Measurements from ENCODE around the gene VWA8.
A peak's percentile ranks its signal among the peaks of the same experiment; 100 is the strongest.

The VWA8 gene

GRCh38 chr13:41716236-41716635 is 244.7 kb downstream of the VWA8 start:
- ChIA-PET CTCF (no interaction called here), POLR2A (no interaction called here)
- Histone ChIP-seq H3K27ac (ENCODE audit: insufficient read depth in 1 of 2, low read depth in 1 of 2, low read length in 2 of 2, poor library complexity in 1 of 2, severe bottlenecking in 2 of 2) (no peak overlapping the region), H3K9me3 (ENCODE audit: control extremely low read depth in 1 of 5, control insufficient read depth in 4 of 5, insufficient read depth in 2 of 5, low read depth in 1 of 5, low read length in 4 of 5) (no peaks in the 10 kb centered on the region), H3K4me3 (ENCODE audit: control insufficient read depth in 1 of 7, extremely low read depth in 1 of 7, insufficient read depth in 4 of 7, low read depth in 2 of 7, low read length in 6 of 7) (no peak overlapping the region), H3K4me1 (ENCODE audit: control extremely low read depth in 1 of 4, control insufficient read depth in 4 of 4, insufficient read depth in 4 of 4, low read length in 3 of 4) (no peaks in the 10 kb centered on the region), H3K27me3 (replicated peaks in 2 of 5; ENCODE audit: control insufficient read depth in 4 of 5, insufficient read depth in 5 of 5, low read length in 4 of 5) (no peaks in the 10 kb centered on the region), H3K36me3 (ENCODE audit: control insufficient read depth in 4 of 4, insufficient read depth in 4 of 4, low read length in 3 of 4) (peaks cover under 1 to 10% (median 7%) of the 10 kb centered on the region in 4 experiments)
- WGBS (ENCODE audit: insufficient coverage), result no CpG with 5 or more reads among the region's 1 CpG
- DNase-seq, result no peak

- CTCF ChIA-PET, result interaction anchor here (1.1 kb wide), 1 partner anchor 16 kb away, joined by 3 read pairs; no protein-coding TSS in a partner anchor
- Histone ChIP-seq H3K4me3 (ENCODE audit: control insufficient read depth in 1 of 7, extremely low read depth in 1 of 7, insufficient read depth in 4 of 7, low read depth in 2 of 7, low read length in 6 of 7) (no peak overlapping the region), H3K36me3 (ENCODE audit: control insufficient read depth in 4 of 4, insufficient read depth in 4 of 4, low read length in 3 of 4) (peaks cover 0 to 4% (median 0%) of the 10 kb centered on the region in 4 experiments), H3K27ac (ENCODE audit: insufficient read depth in 1 of 2, low read depth in 1 of 2, low read length in 2 of 2, poor library complexity in 1 of 2, severe bottlenecking in 2 of 2) (no peak overlapping the region), H3K4me1 (ENCODE audit: control extremely low read depth in 1 of 4, control insufficient read depth in 4 of 4, insufficient read depth in 4 of 4, low read length in 3 of 4) (no peaks in the 10 kb centered on the region), H3K27me3 (replicated peaks in 2 of 5; ENCODE audit: control insufficient read depth in 4 of 5, insufficient read depth in 5 of 5, low read length in 4 of 5) (no peaks in the 10 kb centered on the region), H3K9me3 (ENCODE audit: control extremely low read depth in 1 of 5, control insufficient read depth in 4 of 5, insufficient read depth in 2 of 5, low read depth in 1 of 5, low read length in 4 of 5) (no peaks in the 10 kb centered on the region)
- WGBS (ENCODE audit: insufficient coverage), result no CpG with 5 or more reads among the region's 1 CpG
- DNase-seq, result no peak
- POLR2A ChIA-PET, result no interaction called here
Observed at GRCh38 chr13:41713405-41713804, 247.5 kb downstream of the VWA8 start.

- Histone ChIP-seq H3K27ac (ENCODE audit: insufficient read depth in 1 of 2, low read depth in 1 of 2, low read length in 2 of 2, poor library complexity in 1 of 2, severe bottlenecking in 2 of 2) (no peak overlapping the region), H3K27me3 (replicated peaks in 2 of 5; ENCODE audit: control insufficient read depth in 4 of 5, insufficient read depth in 5 of 5, low read length in 4 of 5) (no peaks in the 10 kb centered on the region), H3K4me1 (ENCODE audit: control extremely low read depth in 1 of 4, control insufficient read depth in 4 of 4, insufficient read depth in 4 of 4, low read length in 3 of 4) (no peaks in the 10 kb centered on the region), H3K36me3 (ENCODE audit: control insufficient read depth in 4 of 4, insufficient read depth in 4 of 4, low read length in 3 of 4) (peaks cover 0 to 5% (median 0%) of the 10 kb centered on the region in 4 experiments), H3K9me3 (ENCODE audit: control extremely low read depth in 1 of 5, control insufficient read depth in 4 of 5, insufficient read depth in 2 of 5, low read depth in 1 of 5, low read length in 4 of 5) (no peaks in the 10 kb centered on the region), H3K4me3 (ENCODE audit: control insufficient read depth in 1 of 7, extremely low read depth in 1 of 7, insufficient read depth in 4 of 7, low read depth in 2 of 7, low read length in 6 of 7) (no peak overlapping the region)
- CTCF ChIA-PET, result no interaction called here
- 100% methylated on average over 2 of the region's 2 CpGs for WGBS (ENCODE audit: insufficient coverage)
- no peak for DNase-seq
- POLR2A ChIA-PET, result no interaction called here
Observed at GRCh38 chr13:41710771-41711170, 250.1 kb downstream of the VWA8 start.

GRCh38 chr13:41709511-41709910 is 251.4 kb downstream of the VWA8 start:
- no peak for DNase-seq
- H3K4me3 ChIP-seq (ENCODE audit: control insufficient read depth in 1 of 7, extremely low read depth in 1 of 7, insufficient read depth in 4 of 7, low read depth in 2 of 7, low read length in 6 of 7), result no peak overlapping the region

GRCh38 chr13:41708713-41709112 is 252.2 kb downstream of the VWA8 start:
- no peaks in the 10 kb centered on the region for H3K4me1 ChIP-seq (ENCODE audit: control extremely low read depth in 1 of 4, control insufficient read depth in 4 of 4, insufficient read depth in 4 of 4, low read length in 3 of 4)
- H3K9me3 ChIP-seq (ENCODE audit: control extremely low read depth in 1 of 5, control insufficient read depth in 4 of 5, insufficient read depth in 2 of 5, low read depth in 1 of 5, low read length in 4 of 5), result no peaks in the 10 kb centered on the region
- WGBS (ENCODE audit: insufficient coverage), result 84% methylated on average over 4 of the region's 4 CpGs
- DNase-seq, result no peak
- no peaks in the 10 kb centered on the region for H3K27me3 ChIP-seq (replicated peaks in 2 of 5; ENCODE audit: control insufficient read depth in 4 of 5, insufficient read depth in 5 of 5, low read length in 4 of 5)
- ChIA-PET POLR2A (no interaction called here), CTCF (no interaction called here)
- H3K36me3 ChIP-seq (ENCODE audit: control insufficient read depth in 4 of 4, insufficient read depth in 4 of 4, low read length in 3 of 4), result peaks cover 0 to 5% (median 0%) of the 10 kb centered on the region in 4 experiments
- H3K27ac ChIP-seq (ENCODE audit: insufficient read depth in 1 of 2, low read depth in 1 of 2, low read length in 2 of 2, poor library complexity in 1 of 2, severe bottlenecking in 2 of 2), result no peak overlapping the region
- H3K4me3 ChIP-seq (ENCODE audit: control insufficient read depth in 1 of 7, extremely low read depth in 1 of 7, insufficient read depth in 4 of 7, low read depth in 2 of 7, low read length in 6 of 7), result no peak overlapping the region

More at GRCh38 chr13:41709511-41709910, 251.4 kb downstream of the VWA8 start:
- H3K27me3 ChIP-seq (replicated peaks in 2 of 5; ENCODE audit: control insufficient read depth in 4 of 5, insufficient read depth in 5 of 5, low read length in 4 of 5), result no peaks in the 10 kb centered on the region
- no peaks in the 10 kb centered on the region for H3K9me3 ChIP-seq (ENCODE audit: control extremely low read depth in 1 of 5, control insufficient read depth in 4 of 5, insufficient read depth in 2 of 5, low read depth in 1 of 5, low read length in 4 of 5)
- CTCF ChIA-PET, result interaction anchor here (1.1 kb wide), 1 partner anchor 41 kb away, joined by 3 read pairs; no protein-coding TSS in a partner anchor
- H3K36me3 ChIP-seq (ENCODE audit: control insufficient read depth in 4 of 4, insufficient read depth in 4 of 4, low read length in 3 of 4), result peaks cover 0 to 5% (median 0%) of the 10 kb centered on the region in 4 experiments
- H3K4me1 ChIP-seq (ENCODE audit: control extremely low read depth in 1 of 4, control insufficient read depth in 4 of 4, insufficient read depth in 4 of 4, low read length in 3 of 4), result no peaks in the 10 kb centered on the region
- POLR2A ChIA-PET, result no interaction called here
- H3K27ac ChIP-seq (ENCODE audit: insufficient read depth in 1 of 2, low read depth in 1 of 2, low read length in 2 of 2, poor library complexity in 1 of 2, severe bottlenecking in 2 of 2), result no peak overlapping the region

- CTCF ChIA-PET, result no interaction called here
- no peak for DNase-seq
- no peaks in the 10 kb centered on the region for H3K9me3 ChIP-seq (ENCODE audit: control extremely low read depth in 1 of 5, control insufficient read depth in 4 of 5, insufficient read depth in 2 of 5, low read depth in 1 of 5, low read length in 4 of 5)
- WGBS (ENCODE audit: insufficient coverage), result no CpG with 5 or more reads among the region's 1 CpG
- H3K36me3 ChIP-seq (ENCODE audit: control insufficient read depth in 4 of 4, insufficient read depth in 4 of 4, low read length in 3 of 4), result peaks cover 0 to 5% (median 0%) of the 10 kb centered on the region in 4 experiments
- POLR2A ChIA-PET, result no interaction called here
- no peaks in the 10 kb centered on the region for H3K4me1 ChIP-seq (ENCODE audit: control extremely low read depth in 1 of 4, control insufficient read depth in 4 of 4, insufficient read depth in 4 of 4, low read length in 3 of 4)
- no peak overlapping the region for H3K4me3 ChIP-seq (ENCODE audit: control insufficient read depth in 1 of 7, extremely low read depth in 1 of 7, insufficient read depth in 4 of 7, low read depth in 2 of 7, low read length in 6 of 7)
- H3K27ac ChIP-seq (ENCODE audit: insufficient read depth in 1 of 2, low read depth in 1 of 2, low read length in 2 of 2, poor library complexity in 1 of 2, severe bottlenecking in 2 of 2), result no peak overlapping the region
- H3K27me3 ChIP-seq (replicated peaks in 2 of 5; ENCODE audit: control insufficient read depth in 4 of 5, insufficient read depth in 5 of 5, low read length in 4 of 5), result no peaks in the 10 kb centered on the region
Observed at GRCh38 chr13:41707194-41707821, 253.6 kb downstream of the VWA8 start.

- peak in 1 of 3 donors; percentile 5 for DNase-seq
- Histone ChIP-seq H3K36me3 (ENCODE audit: control insufficient read depth in 4 of 4, insufficient read depth in 4 of 4, low read length in 3 of 4) (peaks cover 0 to 5% (median 0%) of the 10 kb centered on the region in 4 experiments), H3K27ac (ENCODE audit: insufficient read depth in 1 of 2, low read depth in 1 of 2, low read length in 2 of 2, poor library complexity in 1 of 2, severe bottlenecking in 2 of 2) (no peak overlapping the region), H3K9me3 (ENCODE audit: control extremely low read depth in 1 of 5, control insufficient read depth in 4 of 5, insufficient read depth in 2 of 5, low read depth in 1 of 5, low read length in 4 of 5) (no peaks in the 10 kb centered on the region), H3K4me3 (ENCODE audit: control insufficient read depth in 1 of 7, extremely low read depth in 1 of 7, insufficient read depth in 4 of 7, low read depth in 2 of 7, low read length in 6 of 7) (no peak overlapping the region), H3K27me3 (replicated peaks in 2 of 5; ENCODE audit: control insufficient read depth in 4 of 5, insufficient read depth in 5 of 5, low read length in 4 of 5) (no peaks in the 10 kb centered on the region), H3K4me1 (ENCODE audit: control extremely low read depth in 1 of 4, control insufficient read depth in 4 of 4, insufficient read depth in 4 of 4, low read length in 3 of 4) (peaks cover 0 to 2% (median 0%) of the 10 kb centered on the region in 4 experiments)
- no CpG with 5 or more reads among the region's 1 CpG for WGBS (ENCODE audit: insufficient coverage)
- ChIA-PET POLR2A (no interaction called here), CTCF (no interaction called here)
Observed at GRCh38 chr13:41706152-41706551, 254.8 kb downstream of the VWA8 start.

Measured in common myeloid progenitor, CD34-positive (primary cell).